ENCODE data around the gene THSD4.

GRCh38 chr15:71120428-71120944, 5.2 kb downstream of the THSD4 start:
- TF ChIP-seq, protein P1, sequence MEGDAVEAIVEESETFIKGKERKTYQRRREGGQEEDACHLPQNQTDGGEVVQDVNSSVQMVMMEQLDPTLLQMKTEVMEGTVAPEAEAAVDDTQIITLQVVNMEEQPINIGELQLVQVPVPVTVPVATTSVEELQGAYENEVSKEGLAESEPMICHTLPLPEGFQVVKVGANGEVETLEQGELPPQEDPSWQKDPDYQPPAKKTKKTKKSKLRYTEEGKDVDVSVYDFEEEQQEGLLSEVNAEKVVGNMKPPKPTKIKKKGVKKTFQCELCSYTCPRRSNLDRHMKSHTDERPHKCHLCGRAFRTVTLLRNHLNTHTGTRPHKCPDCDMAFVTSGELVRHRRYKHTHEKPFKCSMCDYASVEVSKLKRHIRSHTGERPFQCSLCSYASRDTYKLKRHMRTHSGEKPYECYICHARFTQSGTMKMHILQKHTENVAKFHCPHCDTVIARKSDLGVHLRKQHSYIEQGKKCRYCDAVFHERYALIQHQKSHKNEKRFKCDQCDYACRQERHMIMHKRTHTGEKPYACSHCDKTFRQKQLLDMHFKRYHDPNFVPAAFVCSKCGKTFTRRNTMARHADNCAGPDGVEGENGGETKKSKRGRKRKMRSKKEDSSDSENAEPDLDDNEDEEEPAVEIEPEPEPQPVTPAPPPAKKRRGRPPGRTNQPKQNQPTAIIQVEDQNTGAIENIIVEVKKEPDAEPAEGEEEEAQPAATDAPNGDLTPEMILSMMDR (IDR thresholded peaks at IDR 0.05) = no peak
- TF ChIP-seq POLR2A (IDR thresholded peaks at IDR 0.05) = no peak

Data from thyroid gland (tissue), 4 donors.